Measurements from ENCODE around the gene DDA1.

DDA1 gene

DNA sequence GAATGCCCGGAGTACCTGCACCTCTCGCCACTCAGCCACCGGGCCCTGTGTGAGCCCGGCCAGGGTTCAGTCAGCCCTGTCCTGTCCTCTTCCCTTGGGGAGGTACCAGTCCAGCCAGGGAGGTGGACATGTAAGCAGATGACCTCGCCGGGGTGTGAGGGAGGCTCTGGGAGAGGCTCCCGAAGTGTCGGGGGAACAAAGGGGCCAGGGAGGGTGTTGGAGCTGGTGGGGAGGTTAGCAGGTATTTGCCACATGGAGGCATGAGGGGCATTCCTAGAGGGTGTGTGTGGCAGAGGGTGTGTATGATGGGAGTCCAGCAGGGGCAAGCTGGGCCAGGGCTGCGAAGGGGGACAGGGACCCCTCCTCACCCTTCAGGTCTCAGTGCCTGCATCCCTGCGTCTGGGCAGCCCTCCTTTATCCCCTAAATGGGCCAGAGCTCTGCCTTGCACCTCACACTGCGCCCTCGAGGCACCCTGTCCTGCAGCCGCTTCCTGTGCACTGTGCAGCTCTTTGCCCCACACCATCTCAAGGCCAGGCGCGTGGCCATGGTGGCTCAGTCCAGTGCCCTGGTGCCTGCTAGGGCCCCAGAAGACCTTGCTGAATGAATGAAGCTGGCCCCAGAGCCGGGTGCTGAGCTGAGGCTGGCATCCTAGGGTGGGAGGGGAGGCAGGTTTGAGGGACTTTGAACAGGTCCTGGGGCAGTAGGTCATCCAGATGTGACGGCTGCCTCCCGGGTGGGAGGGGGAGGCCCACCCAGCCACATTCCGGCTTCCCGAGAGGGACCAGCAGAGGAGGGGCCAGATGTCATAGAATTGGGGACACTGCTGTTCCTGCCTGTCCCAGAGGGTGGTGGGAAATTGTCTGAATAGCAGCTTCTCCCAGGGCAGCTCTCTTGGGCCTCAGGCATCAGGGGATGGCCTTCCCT lies 3.1 kb downstream of the DDA1 start:
- no peak for DNase-seq (ENCODE audit: low read depth)

DNA sequence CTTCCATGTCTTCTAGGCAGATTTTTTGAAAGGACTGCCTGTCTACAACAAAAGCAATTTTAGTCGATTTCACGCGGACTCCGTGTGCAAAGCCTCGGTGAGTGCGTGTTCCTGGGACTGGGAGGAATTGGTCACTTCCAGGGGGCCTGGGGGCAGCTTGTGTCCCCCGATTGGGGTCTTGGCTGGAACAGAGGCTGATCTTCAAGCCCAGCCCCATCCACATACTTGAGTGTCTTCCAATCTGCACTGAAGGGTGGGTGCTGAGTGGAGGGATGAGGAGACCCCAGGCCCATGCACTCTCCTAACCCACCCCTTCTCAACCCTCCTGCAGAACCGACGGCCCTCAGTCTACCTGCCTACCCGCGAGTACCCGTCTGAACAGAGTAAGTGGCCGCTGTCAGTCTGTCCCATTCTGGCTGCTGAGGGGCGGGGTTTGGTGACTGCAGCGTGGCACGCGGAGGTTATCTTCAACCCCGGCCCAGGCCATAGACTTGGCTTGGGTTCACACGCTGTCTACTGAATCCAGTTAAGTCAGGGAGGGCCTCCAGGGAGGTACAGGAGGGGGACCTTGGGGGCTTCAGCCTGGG lies 4.7 kb downstream of the DDA1 start:
- DNase-seq (ENCODE audit: low read depth), result no peak

DNA sequence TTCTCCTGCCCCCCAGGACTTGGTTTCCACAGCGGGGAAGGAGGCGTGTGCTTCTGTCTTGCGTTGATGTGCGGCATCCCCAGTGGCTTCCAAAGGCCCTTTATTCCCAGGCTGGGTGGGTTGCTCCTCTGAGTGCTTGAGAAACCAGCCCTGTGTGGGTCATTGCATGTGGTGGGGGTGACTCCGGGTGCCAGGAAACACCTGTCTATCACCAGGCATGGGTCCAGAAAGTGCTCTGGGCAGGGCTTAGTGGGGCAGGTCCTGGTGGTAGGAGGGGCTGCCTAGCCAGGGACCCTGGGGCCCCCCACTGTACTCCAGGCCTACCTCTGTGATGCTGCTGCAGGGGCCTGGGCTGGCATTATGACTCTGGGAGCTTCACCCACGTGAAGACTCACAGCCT lies 9.6 kb downstream of the DDA1 start:
- no peak for DNase-seq (ENCODE audit: low read depth)

DNA sequence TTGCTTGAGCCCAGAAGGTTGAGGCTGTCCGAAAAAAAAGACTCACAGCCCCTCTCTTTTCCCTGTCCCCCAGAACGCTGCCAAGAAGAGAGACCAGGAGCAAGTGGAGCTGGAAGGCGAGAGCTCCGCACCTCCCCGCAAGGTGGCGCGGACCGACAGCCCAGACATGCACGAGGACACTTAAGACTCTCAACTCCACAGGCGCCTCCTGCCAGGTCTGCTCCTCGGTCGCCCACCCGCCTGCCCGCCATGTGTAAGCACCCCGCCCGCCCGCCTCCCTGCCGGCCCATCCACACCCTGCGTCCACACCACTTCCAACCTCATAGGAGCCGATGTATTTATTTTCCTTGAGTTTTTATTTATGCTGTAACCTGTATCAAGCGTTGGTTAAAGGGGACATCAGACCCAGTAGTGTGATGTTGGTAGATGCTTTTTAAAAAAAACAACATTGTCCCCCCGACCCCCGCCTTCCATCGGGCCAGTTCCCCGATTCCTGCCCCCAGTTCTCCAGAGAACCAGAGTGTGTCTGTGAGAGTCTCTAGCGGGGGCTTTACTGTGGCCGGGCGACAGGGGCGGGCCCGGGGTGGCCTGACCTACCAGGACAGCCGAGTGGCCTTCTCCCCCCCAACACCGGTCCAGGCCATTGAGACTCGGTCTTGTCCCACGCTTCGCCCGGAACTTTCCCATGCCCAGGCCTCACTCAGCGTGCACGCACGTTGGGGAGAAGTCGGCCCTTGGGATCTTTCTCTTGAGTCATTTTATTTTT lies 10.3 kb downstream of the DDA1 start:
- no peak for DNase-seq (ENCODE audit: low read depth)

DNA sequence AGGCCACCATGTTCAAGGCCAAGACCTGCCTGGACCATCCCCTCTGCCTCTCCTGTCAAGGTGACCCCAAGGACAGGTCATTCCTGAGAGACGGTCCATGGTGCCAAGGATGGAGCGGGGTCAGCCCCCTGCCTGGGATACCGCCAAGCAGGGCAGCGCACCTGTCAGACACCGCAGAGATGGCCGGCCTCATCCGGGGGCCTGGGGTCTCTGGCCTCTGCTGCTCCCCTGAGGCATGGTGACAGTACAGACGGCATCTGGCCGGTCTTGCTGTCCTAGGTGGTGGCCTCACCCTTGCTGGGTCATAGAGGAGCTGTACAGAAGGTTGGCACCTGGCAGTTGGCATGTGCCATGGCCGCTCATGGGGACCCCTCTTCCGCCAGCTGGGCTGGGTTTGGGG lies 11.1 kb downstream of the DDA1 start:
- no peak for DNase-seq (ENCODE audit: low read depth)

DNA sequence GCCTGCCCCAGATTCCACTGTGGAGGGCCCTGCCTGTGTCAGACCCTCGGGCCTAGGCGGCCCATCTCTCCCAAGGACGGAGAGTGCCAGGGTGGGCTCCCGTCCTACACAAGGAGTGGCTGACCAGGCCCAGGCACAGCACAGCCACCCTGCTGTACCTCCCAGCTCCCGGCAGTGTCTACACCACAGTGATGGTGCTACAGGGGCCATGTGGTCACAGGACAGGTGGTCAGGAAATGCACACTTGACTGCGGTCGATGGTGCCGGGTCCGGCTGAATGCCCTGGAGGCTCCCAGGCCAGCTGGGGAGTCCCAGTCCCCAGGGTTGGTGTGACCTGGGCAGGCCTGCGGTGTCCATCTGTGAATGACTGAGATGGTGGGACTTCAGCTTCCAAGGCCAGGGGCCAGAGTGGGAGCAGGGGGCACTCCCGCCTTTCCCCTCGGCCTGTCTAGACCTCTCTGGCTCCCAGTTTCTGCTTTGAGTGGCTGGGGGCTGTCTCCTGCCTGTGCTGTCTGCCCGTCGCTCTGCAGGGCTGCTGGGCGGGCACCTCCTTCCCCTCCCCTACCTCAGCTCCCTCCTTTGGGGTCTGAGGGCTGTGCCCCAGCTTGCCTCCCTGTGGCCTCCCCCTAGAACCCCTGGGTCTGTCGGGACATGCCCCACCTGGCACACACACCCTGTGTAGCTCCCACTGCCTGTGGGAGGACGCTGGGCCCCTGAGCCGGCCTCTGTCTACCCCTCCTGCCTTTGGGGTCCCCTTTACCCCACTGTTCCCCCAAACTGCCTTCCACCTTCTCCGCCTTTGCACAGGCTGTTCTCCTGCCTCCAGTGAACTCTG lies 12.5 kb downstream of the DDA1 start:
- DNase-seq (ENCODE audit: low read depth), result no peak

DNA sequence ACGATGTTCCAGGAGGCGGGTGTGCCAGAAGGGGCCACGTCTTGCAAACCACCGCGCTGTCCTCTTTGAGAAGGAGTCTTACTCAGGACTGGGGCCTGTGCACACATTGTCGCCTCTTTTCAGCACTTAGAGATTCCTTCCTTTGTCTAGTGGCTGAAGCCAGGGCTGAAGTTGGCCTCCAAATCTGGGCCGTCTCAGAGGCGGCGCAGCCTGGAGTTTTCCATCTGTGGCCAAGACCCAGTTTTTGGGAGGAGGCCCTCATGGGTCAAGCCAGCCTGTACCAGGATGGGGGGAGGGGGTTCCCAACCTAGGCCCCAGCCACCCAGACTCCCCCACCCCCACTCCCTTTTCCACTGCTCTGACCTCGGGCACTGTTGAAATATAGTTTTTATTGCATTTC lies 13.5 kb downstream of the DDA1 start:
- no peak for DNase-seq (ENCODE audit: low read depth)

DNA sequence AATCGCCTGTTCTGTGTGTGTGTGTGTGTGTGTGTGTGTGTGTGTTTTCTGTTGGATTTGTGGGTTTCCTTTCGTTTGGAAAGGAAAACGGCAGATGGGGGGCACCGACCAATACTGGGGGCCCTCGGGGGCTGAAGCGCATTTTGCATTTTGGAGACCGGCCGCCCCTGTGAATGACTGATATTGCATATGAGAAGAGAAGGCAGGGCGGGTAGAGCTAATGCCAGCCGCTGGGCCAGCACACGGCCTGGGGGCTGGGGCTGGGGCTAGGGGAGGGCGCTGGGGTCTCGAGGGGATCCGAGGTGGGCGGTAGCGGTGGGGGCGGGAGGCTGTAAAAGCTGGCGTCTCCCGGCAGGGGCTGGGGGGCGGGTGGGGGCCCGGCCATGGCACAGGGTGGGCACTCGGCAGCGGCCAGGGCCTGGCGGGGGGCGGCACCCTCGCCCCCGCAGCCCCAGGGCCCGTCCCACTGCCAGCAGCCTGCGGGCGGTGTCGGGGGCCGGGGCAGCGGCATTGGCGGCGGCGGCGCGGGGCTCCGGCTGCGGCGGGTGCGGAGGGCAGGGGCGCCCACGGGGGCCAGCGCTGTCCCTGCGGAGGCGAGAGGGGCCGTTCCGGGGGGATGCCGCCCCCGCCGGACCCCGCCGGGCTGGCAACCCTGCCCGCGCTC lies 14.1 kb downstream of the DDA1 start:
- DNase-seq (ENCODE audit: low read depth), result no peak

DNA sequence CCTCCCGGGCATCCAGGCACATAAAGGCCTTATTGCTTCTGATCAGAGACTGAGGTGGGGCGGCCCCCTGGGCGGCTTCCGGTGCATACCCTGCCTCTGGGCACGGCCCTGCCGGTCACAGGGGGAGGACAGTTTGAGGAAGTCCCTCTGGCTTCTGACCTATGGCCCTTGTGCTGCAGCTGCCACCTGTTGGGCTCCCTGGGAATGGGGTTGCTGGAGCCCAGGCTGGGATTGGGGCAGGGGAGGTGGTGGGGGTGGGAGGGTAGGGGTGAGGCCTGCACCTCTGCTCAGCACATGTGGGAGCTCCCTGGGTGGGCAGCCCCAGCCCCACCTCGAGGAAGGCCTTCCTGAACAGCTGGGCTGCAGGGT lies 14.6 kb downstream of the DDA1 start:
- DNase-seq (ENCODE audit: low read depth), result no peak

DNA sequence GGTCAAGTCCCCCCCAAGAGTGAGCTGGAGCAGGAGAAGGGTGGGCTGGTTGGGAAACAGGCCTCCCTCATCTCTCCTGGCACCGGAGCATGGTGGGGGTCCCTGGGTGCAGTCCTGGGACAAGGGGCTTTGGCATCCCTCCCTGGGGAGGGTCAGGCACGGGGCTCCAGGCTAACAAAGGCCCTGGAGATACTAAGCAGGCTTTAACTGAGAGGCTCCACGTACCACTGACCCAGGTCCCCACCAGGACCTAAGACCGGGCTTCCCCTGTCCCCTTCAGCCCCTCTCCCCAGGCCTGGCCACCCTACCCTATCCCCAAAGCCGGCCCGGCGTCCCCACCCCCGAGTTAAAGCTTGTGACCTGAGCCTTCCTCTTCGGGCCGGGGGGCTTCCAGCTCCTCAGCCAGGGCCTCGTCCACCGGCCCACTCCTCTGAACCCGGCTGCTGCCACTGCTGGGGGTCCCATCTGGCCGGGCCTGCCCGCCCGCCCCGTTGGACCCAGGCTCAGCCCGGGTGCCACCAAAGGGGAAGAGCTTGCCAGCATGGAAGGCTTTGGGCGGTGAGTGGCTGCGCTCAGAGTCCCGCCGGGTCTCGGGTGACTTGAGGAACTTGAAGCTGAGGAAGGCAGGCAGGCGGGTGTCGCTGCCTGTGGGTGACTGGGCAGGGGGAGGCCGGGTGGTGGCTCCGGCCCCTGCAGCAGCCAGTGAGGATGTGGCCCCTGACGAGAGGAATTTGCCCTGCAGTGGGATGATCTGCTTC lies 15.2 kb downstream of the DDA1 start:
- DNase-seq (ENCODE audit: low read depth), result no peak

DNA sequence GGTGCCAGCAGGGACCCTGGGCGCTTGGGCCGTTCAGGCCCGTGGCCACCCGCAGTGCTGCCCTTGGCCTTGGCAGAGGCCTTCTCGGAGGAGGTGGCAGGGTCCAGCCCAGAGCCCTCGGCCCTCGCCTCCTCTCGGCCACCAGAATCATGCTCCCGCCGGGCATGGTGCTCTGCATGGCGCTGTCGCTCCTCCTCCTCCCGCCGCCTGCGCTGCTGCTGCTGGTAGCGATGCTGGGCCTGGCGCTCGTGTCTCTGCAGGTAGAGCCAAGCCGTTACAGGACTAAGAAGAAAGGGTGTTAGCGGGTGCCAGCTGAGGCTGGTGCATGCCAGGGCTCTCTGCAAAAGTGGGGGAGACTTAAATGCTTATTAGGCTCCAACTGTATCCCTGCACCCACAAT lies 15.8 kb downstream of the DDA1 start:
- no peak for DNase-seq (ENCODE audit: low read depth)

DNA sequence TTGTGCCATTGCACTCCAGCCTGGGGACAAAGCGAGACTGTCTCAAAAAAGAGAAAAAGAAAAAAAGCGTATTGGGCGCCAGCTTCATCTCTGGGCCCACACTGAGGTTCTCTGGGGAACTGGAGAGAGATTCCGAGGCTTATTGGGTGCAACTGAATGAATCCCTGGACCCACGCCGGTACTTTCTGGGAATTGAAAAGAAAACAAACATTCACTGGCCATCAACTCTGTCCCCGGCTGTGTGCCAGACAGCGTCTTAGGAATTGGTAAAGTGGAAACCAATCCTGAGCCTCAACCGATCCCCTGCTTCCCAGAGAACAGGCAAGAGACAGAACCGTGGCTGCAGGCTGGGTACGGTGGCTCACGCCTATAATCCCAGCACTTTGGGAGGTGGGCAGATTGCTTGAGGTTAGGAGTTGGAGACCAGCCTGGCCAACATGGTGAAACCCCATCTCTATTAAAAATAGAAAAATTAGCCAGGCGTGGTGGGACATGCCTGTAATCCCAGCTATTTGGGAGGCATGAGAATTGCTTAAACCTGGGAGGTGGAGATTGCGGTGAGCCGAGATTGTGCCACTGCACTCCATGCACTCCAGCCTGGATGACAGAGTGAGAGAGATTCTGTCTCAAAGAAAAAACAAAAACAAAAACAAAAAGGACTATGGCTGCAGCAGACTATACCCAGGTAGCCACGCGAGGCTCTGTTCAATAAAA lies 16.7 kb downstream of the DDA1 start:
- no peak for DNase-seq (ENCODE audit: low read depth)

DNA sequence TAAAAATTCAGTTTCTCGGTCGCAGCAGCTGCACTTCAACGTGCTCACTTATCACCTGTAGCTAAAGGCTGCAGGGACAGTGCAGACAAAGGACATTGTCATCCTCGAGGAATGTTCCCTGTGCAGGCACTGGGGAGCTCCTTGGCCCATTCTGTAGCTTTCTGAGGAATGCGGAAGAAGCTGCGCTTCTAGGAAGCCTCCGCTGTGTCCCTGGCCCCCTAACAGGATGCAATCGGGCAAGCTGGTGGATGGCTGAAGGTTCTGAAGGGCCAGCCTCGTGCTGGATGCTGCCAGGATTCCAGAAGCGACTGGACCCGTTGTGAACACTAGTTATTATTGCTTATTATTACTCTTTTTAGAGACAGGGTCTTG lies 17.2 kb downstream of the DDA1 start:
- DNase-seq (ENCODE audit: low read depth), result no peak

DNA sequence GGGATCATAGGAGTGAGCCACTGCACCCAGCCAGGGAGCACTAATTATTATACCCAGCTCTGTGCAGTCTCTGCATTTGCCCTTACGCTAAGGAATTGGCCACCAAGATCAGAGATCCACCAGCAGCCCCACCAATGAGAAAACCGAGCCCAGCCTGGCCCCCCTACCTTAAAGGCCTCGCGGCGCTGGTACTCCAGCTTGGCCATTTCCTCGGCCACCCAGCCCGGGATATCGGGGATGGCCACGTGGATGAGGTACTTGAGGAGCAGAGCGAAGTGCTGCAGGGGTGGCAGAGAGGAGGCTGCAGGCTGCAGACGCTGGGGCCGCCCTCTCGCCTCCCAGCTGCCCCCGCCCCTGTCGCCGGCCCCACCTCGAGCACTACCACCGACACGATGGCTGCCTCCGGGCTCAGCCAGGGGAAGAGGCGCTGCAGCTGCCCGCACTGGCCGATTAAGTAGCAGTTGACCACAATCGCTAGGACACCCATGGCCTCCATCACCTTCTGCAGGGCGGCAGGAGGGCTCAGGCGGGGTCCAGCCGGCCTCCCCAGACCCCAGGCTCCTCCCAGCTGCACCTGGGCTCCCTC lies 17.8 kb downstream of the DDA1 start:
- DNase-seq (ENCODE audit: low read depth), result no peak

DNA sequence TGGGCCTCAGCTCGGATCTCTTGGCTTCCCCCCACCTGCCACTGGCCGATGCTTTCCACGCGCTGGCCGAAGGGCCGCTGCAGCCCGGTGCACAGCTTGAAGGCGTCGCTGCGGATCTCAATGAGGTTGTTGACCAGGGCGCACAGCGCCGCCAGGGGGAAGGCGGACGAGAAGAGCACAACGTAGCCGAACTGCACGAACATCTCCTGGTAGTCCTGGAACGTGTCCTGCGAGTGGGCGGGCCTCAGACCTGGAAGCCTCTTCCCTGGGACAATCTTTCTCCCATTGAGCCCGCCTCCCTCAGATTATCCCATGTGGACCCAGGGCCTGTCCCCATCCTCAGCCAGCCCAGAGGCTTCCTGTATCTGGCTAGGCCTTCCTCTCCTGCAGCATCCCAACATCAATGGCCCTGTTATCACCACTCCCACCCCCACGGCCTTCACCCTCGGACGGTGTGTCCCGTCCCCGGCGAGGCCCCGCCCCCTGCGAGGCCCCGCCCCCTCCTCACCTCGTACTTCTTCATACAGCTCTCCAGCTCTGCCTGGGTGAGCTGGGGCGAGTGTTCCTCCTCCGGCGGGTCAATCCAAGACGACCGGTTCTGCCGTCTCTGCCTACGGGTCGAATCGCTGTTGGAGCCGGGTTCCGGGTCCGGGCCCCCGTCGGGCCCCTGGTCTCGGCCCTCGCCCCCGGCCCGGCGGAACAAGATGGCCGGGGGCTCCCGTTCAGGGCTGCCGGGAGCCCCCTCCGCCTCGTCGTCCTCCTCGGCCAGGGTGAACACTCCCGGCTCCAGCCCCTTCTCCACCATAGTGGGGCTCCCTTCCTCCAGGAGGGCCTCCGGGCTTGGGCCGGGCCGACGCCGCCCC lies 18.5 kb downstream of the DDA1 start:
- DNase-seq (ENCODE audit: low read depth), result no peak

DNA sequence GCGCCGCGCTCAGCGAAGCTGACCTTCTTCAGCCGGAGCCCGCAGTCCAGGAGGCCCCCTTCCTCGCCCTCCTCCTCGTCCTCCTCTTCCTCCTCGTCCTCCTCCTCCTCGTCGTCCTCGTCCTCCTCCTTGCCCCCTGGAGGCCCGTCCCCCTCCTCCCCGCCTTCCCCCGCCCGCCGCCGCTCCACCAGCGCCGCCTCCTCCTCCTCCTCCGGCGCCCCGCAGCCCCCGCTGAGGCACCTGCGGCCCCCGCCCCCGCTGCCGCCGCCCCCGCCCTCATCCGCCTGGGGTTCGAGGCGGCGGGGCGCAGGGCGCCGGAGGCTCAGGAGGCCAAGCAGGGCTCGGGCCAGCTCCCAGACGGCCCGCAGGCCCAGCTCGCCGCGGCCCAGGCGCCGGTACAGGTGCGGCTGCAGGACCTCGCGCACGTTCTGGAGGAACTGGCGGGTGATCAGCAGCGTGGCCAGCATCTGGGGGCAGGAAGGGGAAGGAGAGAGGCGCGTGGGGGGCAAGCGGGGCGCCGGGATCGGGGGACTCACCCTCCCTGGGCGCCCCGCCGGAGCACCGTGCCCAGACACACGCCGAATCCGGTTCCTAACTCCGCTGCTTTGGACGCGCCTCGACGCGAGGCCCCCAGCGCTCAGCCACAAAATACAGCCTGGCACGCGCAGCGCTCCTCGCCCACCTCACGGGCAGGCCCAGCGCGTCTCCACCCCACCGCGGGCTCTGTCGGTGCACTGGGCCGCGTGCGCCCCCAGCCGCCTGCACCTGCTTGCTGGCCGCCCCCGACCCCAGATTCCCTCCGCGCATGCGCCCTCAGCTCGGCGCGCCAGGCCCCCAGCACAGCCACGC lies 19.4 kb downstream of the DDA1 start:
- no peak for DNase-seq (ENCODE audit: low read depth)

DNA sequence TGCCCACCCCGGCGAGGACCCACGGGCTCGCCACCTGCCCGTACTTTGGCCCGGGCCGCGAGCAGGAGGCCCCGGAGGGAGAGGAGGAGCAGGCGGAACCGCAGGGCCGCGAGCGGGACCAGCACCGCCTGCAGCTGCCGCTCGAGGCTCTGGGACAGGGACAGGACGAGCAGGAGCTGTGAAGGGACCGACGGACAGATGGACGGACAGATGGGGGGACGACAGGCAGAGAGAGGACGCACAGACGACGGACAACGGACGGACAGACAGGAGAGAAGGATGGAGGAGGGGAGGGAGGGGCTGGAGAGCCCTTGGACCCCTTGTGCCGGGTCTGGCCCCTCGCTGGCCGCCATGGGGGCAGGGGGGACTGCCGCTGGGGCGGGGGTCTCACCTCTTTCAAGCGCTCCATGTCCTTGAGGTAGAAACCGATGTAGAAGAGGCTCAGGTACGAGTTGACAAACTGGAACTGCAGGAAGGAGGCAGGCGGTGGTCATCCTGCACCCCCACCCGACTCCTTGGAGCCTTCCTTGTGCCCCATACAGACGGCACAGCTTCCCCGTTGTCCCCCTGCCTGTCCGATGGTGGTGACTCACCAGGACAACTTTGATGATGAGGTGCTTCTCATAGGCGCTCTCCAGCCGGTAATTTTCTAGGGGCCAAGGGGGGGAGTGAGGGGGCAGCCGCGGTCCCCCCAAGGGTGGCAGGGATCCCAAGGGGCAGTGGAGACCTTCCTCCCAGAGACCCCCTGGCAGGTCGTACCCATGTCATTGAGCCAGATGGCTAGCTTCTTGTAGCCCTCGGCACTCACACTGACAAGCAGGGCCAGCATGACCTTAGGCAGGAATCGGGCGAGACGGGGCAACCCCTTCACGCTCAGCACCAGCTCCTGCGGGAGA lies 20.3 kb downstream of the DDA1 start:
- DNase-seq (ENCODE audit: low read depth), result no peak

Measured in activated T-cell treated with anti-CD3 and anti-CD28 coated beads for 24 hours (primary cell).